Measurements from ENCODE around the gene BCL2L2.

The BCL2L2 gene

GRCh38 chr14:23353433-23353780 lies 46.8 kb downstream of the BCL2L2 start:
- no peak for DNase-seq (ENCODE audit: insufficient read length, low spot score)
- FAIRE-seq: no peak
- TF ChIP-seq PAX5 (IDR thresholded peaks at IDR 0.05; ENCODE audit: insufficient read depth, low read length, severe bottlenecking): no peak
- TF ChIP-seq SPI1 (IDR thresholded peaks at IDR 0.05; ENCODE audit: low read depth, low read length): no peak
- TF ChIP-seq TAF1 (IDR thresholded peaks at IDR 0.05; ENCODE audit: low read depth, low read length): no peak
- no peak for TF ChIP-seq POLR2AphosphoS5 (IDR thresholded peaks at IDR 0.05; ENCODE audit: low read depth, low read length)

GRCh38 chr14:23354990-23355389 lies 48.4 kb downstream of the BCL2L2 start:
- TF ChIP-seq POLR2AphosphoS5 (IDR thresholded peaks at IDR 0.05; ENCODE audit: low read depth, low read length) (no peak), POLR2A (IDR thresholded peaks at IDR 0.05; ENCODE audit: low read depth, low read length) (no peak), POU2F2 (IDR thresholded peaks at IDR 0.05; ENCODE audit: low read depth, low read length) (no peak), SPI1 (IDR thresholded peaks at IDR 0.05; ENCODE audit: low read depth, low read length) (no peak), PAX5 (IDR thresholded peaks at IDR 0.05; ENCODE audit: insufficient read depth, low read length, severe bottlenecking) (no peak), TAF1 (IDR thresholded peaks at IDR 0.05; ENCODE audit: low read depth, low read length) (no peak)
- no peak for FAIRE-seq
- no peak for DNase-seq (ENCODE audit: insufficient read length, low spot score)

GRCh38 chr14:23355871-23356435 lies 49.3 kb downstream of the BCL2L2 start:
- no peak for FAIRE-seq
- no peak for TF ChIP-seq SPI1 (IDR thresholded peaks at IDR 0.05; ENCODE audit: low read depth, low read length)
- TF ChIP-seq POLR2A (IDR thresholded peaks at IDR 0.05; ENCODE audit: low read depth, low read length): no peak
- no peak for TF ChIP-seq PAX5 (IDR thresholded peaks at IDR 0.05; ENCODE audit: insufficient read depth, low read length, severe bottlenecking)
- no peak for TF ChIP-seq POU2F2 (IDR thresholded peaks at IDR 0.05; ENCODE audit: low read depth, low read length)
- no peak for TF ChIP-seq POLR2AphosphoS5 (IDR thresholded peaks at IDR 0.05; ENCODE audit: low read depth, low read length)
- no peak for TF ChIP-seq TAF1 (IDR thresholded peaks at IDR 0.05; ENCODE audit: low read depth, low read length)
- no peak for DNase-seq (ENCODE audit: insufficient read length, low spot score)

GRCh38 chr14:23356662-23357061 lies 50.0 kb downstream of the BCL2L2 start:
- no peak for TF ChIP-seq POLR2A (IDR thresholded peaks at IDR 0.05; ENCODE audit: low read depth, low read length)
- no peak for TF ChIP-seq POU2F2 (IDR thresholded peaks at IDR 0.05; ENCODE audit: low read depth, low read length)
- TF ChIP-seq TAF1 (IDR thresholded peaks at IDR 0.05; ENCODE audit: low read depth, low read length): no peak
- TF ChIP-seq POLR2AphosphoS5 (IDR thresholded peaks at IDR 0.05; ENCODE audit: low read depth, low read length): no peak
- no peak for TF ChIP-seq PAX5 (IDR thresholded peaks at IDR 0.05; ENCODE audit: insufficient read depth, low read length, severe bottlenecking)
- TF ChIP-seq SPI1 (IDR thresholded peaks at IDR 0.05; ENCODE audit: low read depth, low read length): no peak
- DNase-seq (ENCODE audit: insufficient read length, low spot score) (no peak), FAIRE-seq (no peak)

- no peak for TF ChIP-seq POLR2A (IDR thresholded peaks at IDR 0.05; ENCODE audit: low read depth, low read length)
- TF ChIP-seq PAX5 (IDR thresholded peaks at IDR 0.05; ENCODE audit: insufficient read depth, low read length, severe bottlenecking): no peak
- TF ChIP-seq SPI1 (IDR thresholded peaks at IDR 0.05; ENCODE audit: low read depth, low read length): no peak
- no peak for TF ChIP-seq POLR2AphosphoS5 (IDR thresholded peaks at IDR 0.05; ENCODE audit: low read depth, low read length)
- no peak for TF ChIP-seq POU2F2 (IDR thresholded peaks at IDR 0.05; ENCODE audit: low read depth, low read length)
- no peak for TF ChIP-seq TAF1 (IDR thresholded peaks at IDR 0.05; ENCODE audit: low read depth, low read length)
- DNase-seq (ENCODE audit: insufficient read length, low spot score): no peak
- no peak for FAIRE-seq
Observed at GRCh38 chr14:23357261-23357660, 50.6 kb downstream of the BCL2L2 start.

- TF ChIP-seq SPI1 (IDR thresholded peaks at IDR 0.05; ENCODE audit: low read depth, low read length): no peak
- TF ChIP-seq POU2F2 (IDR thresholded peaks at IDR 0.05; ENCODE audit: low read depth, low read length): no peak
- no peak for TF ChIP-seq POLR2A (IDR thresholded peaks at IDR 0.05; ENCODE audit: low read depth, low read length)
- no peak for TF ChIP-seq PAX5 (IDR thresholded peaks at IDR 0.05; ENCODE audit: insufficient read depth, low read length, severe bottlenecking)
- no peak for TF ChIP-seq POLR2AphosphoS5 (IDR thresholded peaks at IDR 0.05; ENCODE audit: low read depth, low read length)
- no peak for TF ChIP-seq TAF1 (IDR thresholded peaks at IDR 0.05; ENCODE audit: low read depth, low read length)
Observed at GRCh38 chr14:23358042-23358441, 51.4 kb downstream of the BCL2L2 start.

GRCh38 chr14:23358553-23359166 lies 52.0 kb downstream of the BCL2L2 start:
- no peak for DNase-seq (ENCODE audit: insufficient read length, low spot score)
- TF ChIP-seq TAF1 (IDR thresholded peaks at IDR 0.05; ENCODE audit: low read depth, low read length) (no peak), POLR2A (IDR thresholded peaks at IDR 0.05; ENCODE audit: low read depth, low read length) (no peak), PAX5 (IDR thresholded peaks at IDR 0.05; ENCODE audit: insufficient read depth, low read length, severe bottlenecking) (no peak), POLR2AphosphoS5 (IDR thresholded peaks at IDR 0.05; ENCODE audit: low read depth, low read length) (no peak), SPI1 (IDR thresholded peaks at IDR 0.05; ENCODE audit: low read depth, low read length) (no peak), POU2F2 (IDR thresholded peaks at IDR 0.05; ENCODE audit: low read depth, low read length) (no peak)
- FAIRE-seq: no peak

More at GRCh38 chr14:23358042-23358441, 51.4 kb downstream of the BCL2L2 start:
- FAIRE-seq (no peak), DNase-seq (ENCODE audit: insufficient read length, low spot score) (no peak)

GRCh38 chr14:23359167-23359626 lies 52.6 kb downstream of the BCL2L2 start:
- no peak for TF ChIP-seq POLR2AphosphoS5 (IDR thresholded peaks at IDR 0.05; ENCODE audit: low read depth, low read length)
- TF ChIP-seq PAX5 (IDR thresholded peaks at IDR 0.05; ENCODE audit: insufficient read depth, low read length, severe bottlenecking): no peak
- no peak for TF ChIP-seq TAF1 (IDR thresholded peaks at IDR 0.05; ENCODE audit: low read depth, low read length)
- no peak for TF ChIP-seq POLR2A (IDR thresholded peaks at IDR 0.05; ENCODE audit: low read depth, low read length)
- no peak for TF ChIP-seq SPI1 (IDR thresholded peaks at IDR 0.05; ENCODE audit: low read depth, low read length)
- TF ChIP-seq POU2F2 (IDR thresholded peaks at IDR 0.05; ENCODE audit: low read depth, low read length): no peak
- DNase-seq (ENCODE audit: insufficient read length, low spot score): no peak

GRCh38 chr14:23359722-23360447 lies 53.3 kb downstream of the BCL2L2 start:
- FAIRE-seq (no peak), DNase-seq (ENCODE audit: insufficient read length, low spot score) (no peak)
- TF ChIP-seq PAX5 (IDR thresholded peaks at IDR 0.05; ENCODE audit: insufficient read depth, low read length, severe bottlenecking) (no peak), POU2F2 (IDR thresholded peaks at IDR 0.05; ENCODE audit: low read depth, low read length) (no peak), POLR2AphosphoS5 (IDR thresholded peaks at IDR 0.05; ENCODE audit: low read depth, low read length) (no peak), POLR2A (IDR thresholded peaks at IDR 0.05; ENCODE audit: low read depth, low read length) (no peak), TAF1 (IDR thresholded peaks at IDR 0.05; ENCODE audit: low read depth, low read length) (no peak), SPI1 (IDR thresholded peaks at IDR 0.05; ENCODE audit: low read depth, low read length) (no peak)

More at GRCh38 chr14:23359167-23359626, 52.6 kb downstream of the BCL2L2 start:
- no peak for FAIRE-seq

All from GM12891 (cell line).